Testis (tissue), 3 donors: ENCODE measurements around the gene SCLY. TPM values are rescaled to one million over a fixed set of nuclear protein-coding genes. Genes with fewer than 3 reads are reported as not detected.

Source experiments
- DNase-seq: peaks from one replicate; pipeline ENCODE4 v3.0.0-alpha.2; 2019
- H3K27ac ChIP-seq, 2 donors: fragments of 200-600 bp; sonication (generic); one replicate each; pipeline ENCODE4 v1.5.1; 2019
- H3K27me3 ChIP-seq: fragments of 200-600 bp; sonication (generic); one replicate; pipeline ENCODE4 v1.5.1; 2019
- H3K36me3 ChIP-seq: fragments of 200-600 bp; sonication (generic); one replicate; pipeline ENCODE4 v1.5.1; 2017; ENCODE audit warnings: low read depth; ENCODE audit errors: missing control alignments
- H3K4me1 ChIP-seq: fragments of 200-600 bp; sonication (generic); one replicate; pipeline ENCODE4 v1.5.1; 2019
- H3K4me3 ChIP-seq, 2 donors: fragments of 200-600 bp; sonication (generic); one replicate each; pipeline ENCODE4 v1.5.1; 2017 to 2019
- H3K9me3 ChIP-seq: fragments of 200-600 bp; sonication (generic); one replicate; pipeline ENCODE4 v1.5.1; 2017
- CTCF ChIP-seq, 3 experiments: fragments of 450-650 bp in 2 of 3; fragments of 200-600 bp in 1 of 3; sonication (generic) in 1 of 3; IDR thresholded peaks; one replicate each; pipeline ENCODE4 v1.5.1; 2016 to 2019; ENCODE audit warnings: antibody characterized with exemption in 3 of 3, mild to moderate bottlenecking in 2 of 3, moderate library complexity in 1 of 3
- POLR2A ChIP-seq: fragments of 450-650 bp; IDR thresholded peaks from one replicate; pipeline ENCODE4 v1.6.1; 2017; ENCODE audit warnings: antibody characterized with exemption, mild to moderate bottlenecking, moderate library complexity
- WGBS, 2 donors: methylation state at CpG; one replicate each; pipeline ENCODE4 v1.1.5; 2018; 5-methylcytosine and 5-hydroxymethylcytosine counted together
- intact Hi-C: fragments of 100-400 bp; cut with DNase I; formaldehyde crosslinking; loops from one replicate; pipeline ENCODE4 v1.15.1; 2023; ENCODE audit warnings: low total_unique reads
- polyA plus RNA-seq: library from polyadenylated mRNA; stranded (reverse); fragments of 350-450 nt; fragmentation: Illumina TruSeq; extraction: RNeasy Lipid Tissue Mini Kit (QIAGEN cat#74804); gene quantifications from one replicate; pipeline ENCODE4 v1.2.3, GENCODE V29; 2014; ENCODE audit warnings: low read depth, low replicate concordance; ENCODE audit not compliant: insufficient read depth
- total RNA-seq, 2 donors: library from RNA; depleted of rRNA; stranded (reverse); fragments of >200 nt; gene quantifications; one replicate each; pipeline ENCODE4 v1.2.3, GENCODE V29; 2016

The SCLY gene
- total and polyA plus RNA-seq, 3 donors from 2014 or later, result 19.6 to 40.2 (median 24.6) TPM

- Histone ChIP-seq H3K27ac (no peak within 1 kb of the TSS), H3K27me3 (no peaks in the 10 kb centered on the region), H3K36me3 (no peaks in the 10 kb centered on the region), H3K4me1 (no peaks in the 10 kb centered on the region), H3K4me3 (no peak within 1 kb of the TSS), H3K9me3 (no peaks in the 10 kb centered on the region)
- intact Hi-C loops, result no loop called here
- 75 to 80% methylated on average over 7 to 22 of the region's 22 CpGs for WGBS, 2 donors
- DNase-seq, result no peak
- no peak for TF ChIP-seq POLR2A
Observed at GRCh38 chr2:238138331-238139195, 77.8 kb downstream of the SCLY start, which contains the start of gene KLHL30. TSS of gene KLHL30 (plus strand) at chr2:238138668. CDS start at chr2:238140755, 2,087 bp downstream.

DNA sequence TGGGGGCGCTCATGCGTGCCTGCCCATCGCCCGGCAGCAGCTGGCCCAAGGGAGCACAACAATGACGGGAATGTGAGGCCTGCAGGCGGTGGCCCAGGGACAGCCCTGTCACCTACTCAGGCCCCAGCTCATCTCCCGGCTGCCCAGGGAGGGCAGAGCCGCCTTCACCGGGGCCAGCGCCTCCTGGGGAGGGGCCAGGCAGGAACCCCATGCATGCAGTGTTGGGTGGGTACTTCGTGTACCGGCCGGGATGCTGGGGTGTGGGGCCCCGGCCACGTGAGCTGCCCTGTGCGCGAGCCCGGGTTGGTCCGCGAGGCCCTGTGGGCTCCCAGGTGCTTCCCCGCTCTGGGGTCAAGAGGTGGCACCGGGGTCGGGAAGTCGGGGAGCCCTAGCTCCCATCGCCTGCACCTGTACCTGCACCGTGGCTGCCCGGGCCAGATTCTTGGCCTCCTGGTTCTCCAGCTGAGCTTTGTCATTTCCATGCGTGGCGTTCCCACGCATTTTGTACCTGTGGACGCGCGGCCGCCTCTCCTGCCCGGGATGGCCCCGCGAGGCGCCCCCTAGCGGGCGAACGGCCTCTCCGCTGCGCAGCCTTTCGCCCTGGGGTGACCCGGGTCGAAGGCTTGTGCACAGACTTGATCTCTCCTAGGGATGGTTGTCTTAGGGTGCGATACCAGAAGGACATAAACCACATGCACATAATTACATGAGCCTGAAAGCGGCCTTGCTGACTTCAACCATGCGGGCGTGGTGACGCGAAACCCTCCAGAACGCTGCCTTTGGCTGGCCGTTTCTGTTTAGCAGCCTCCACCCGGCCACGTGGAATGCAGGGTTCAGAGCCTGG, 78.6 kb downstream of the SCLY start:
- H3K27ac ChIP-seq, result no peak overlapping the region
- H3K36me3 ChIP-seq, result no peaks in the 10 kb centered on the region
- WGBS, 2 donors, result 69 to 92% methylated on average over 11 to 39 of the region's 56 CpGs
- intact Hi-C loops, result no loop called here
- DNase-seq, result no peak
- no peak overlapping the region for H3K4me3 ChIP-seq
- H3K4me1 ChIP-seq, result no peaks in the 10 kb centered on the region
- H3K9me3 ChIP-seq, result no peaks in the 10 kb centered on the region
- TF ChIP-seq CTCF (IDR thresholded peaks at IDR 0.05) (peak in 1 of 3 experiments; percentile 48), POLR2A (no peak)
- H3K27me3 ChIP-seq, result no peaks in the 10 kb centered on the region

- TF ChIP-seq POLR2A (no peak), CTCF (IDR thresholded peaks at IDR 0.05) (no peak)
- Histone ChIP-seq H3K9me3 (no peaks in the 10 kb centered on the region), H3K36me3 (no peaks in the 10 kb centered on the region), H3K4me3 (no peak overlapping the region), H3K27ac (no peak overlapping the region), H3K27me3 (no peaks in the 10 kb centered on the region), H3K4me1 (no peaks in the 10 kb centered on the region)
- 89% methylated on average over 7 of the region's 7 CpGs; no CpG with 5 or more reads in 1 of the 2 donors for WGBS, 2 donors
- intact Hi-C loops, result no loop called here
- DNase-seq, result no peak
Observed at GRCh38 chr2:238140040-238140439, 79.2 kb downstream of the SCLY start.

GRCh38 chr2:238140721-238141540, 80.1 kb downstream of the SCLY start:
- no peak for TF ChIP-seq CTCF (IDR thresholded peaks at IDR 0.05)
- no peak for TF ChIP-seq POLR2A
- H3K4me1 ChIP-seq, result no peaks in the 10 kb centered on the region
- 88 to 94% methylated on average over 14 to 49 of the region's 60 CpGs for WGBS, 2 donors
- no peaks in the 10 kb centered on the region for H3K27me3 ChIP-seq
- no peaks in the 10 kb centered on the region for H3K9me3 ChIP-seq
- no peak overlapping the region for H3K27ac ChIP-seq
- H3K36me3 ChIP-seq, result no peaks in the 10 kb centered on the region
- intact Hi-C loops, result no loop called here
- no peak for DNase-seq
- H3K4me3 ChIP-seq, result no peak overlapping the region
